ENCODE results near the gene APCDD1.
"Not testable (repeated sequence)": the region's sequence is repeated elsewhere in the genome, so short reads cannot be mapped to it uniquely, and the experiment has no call there.

Gene APCDD1

DNA sequence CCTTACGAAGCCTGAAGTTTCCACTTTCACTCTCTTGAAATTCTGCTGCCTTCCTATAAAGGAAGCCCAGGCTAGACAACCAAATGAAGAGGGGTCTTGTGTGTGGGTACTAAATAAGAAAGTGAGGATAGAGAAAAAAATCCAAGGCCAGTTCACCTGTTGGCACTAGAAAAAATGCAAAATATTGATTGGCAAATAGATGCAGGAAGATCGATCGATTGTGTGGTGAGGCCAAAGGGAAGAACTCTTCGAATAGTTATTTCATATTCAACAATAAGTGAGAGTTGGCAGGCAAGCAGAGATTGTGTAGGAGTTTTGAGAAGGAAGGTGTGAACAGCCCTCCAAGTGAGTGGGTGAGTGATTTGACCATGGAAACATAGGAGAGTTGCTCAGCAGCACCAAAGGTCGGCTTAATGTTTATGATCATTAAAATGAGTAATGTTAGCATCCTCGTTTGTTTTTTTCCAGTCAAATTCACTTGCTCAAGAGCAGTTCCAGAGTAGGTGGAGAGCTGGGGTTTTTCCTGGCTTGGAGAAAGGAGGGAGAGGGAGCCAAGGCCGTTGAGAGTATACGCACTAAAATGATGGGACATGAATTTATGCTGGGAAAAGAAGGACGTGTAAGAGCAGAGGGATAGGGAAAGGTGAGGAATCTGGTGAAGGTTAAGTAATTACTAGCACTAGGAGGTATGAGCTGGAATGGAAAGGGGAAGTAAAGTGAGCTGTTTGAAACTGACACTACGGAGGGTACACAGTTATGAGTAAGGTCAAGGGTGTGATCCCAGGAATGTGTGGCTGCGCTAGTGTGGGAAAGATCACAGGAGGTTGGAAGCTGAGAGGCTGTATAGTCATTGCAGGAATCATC is 70.3 kb downstream of the APCDD1 start:
- DNase-seq (ENCODE audit: extremely low read depth in 1 of 2, low read depth in 1 of 2): no peak

DNA sequence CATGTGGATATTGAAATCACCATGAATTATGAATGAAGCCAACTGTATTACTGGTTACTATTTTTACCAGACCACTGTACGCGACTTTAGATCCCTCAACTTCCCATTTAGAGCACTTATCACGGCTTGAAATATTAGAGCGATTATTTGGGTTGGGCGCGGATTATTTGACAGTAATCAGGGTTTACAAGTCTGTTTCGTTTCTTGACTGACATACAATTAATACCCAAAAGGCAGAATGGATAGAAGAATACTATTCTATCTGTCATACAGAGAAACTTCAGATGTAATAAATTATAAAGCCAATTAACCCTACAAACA is 70.9 kb downstream of the APCDD1 start:
- no peak for DNase-seq (ENCODE audit: extremely low read depth in 1 of 2, low read depth in 1 of 2)

DNA sequence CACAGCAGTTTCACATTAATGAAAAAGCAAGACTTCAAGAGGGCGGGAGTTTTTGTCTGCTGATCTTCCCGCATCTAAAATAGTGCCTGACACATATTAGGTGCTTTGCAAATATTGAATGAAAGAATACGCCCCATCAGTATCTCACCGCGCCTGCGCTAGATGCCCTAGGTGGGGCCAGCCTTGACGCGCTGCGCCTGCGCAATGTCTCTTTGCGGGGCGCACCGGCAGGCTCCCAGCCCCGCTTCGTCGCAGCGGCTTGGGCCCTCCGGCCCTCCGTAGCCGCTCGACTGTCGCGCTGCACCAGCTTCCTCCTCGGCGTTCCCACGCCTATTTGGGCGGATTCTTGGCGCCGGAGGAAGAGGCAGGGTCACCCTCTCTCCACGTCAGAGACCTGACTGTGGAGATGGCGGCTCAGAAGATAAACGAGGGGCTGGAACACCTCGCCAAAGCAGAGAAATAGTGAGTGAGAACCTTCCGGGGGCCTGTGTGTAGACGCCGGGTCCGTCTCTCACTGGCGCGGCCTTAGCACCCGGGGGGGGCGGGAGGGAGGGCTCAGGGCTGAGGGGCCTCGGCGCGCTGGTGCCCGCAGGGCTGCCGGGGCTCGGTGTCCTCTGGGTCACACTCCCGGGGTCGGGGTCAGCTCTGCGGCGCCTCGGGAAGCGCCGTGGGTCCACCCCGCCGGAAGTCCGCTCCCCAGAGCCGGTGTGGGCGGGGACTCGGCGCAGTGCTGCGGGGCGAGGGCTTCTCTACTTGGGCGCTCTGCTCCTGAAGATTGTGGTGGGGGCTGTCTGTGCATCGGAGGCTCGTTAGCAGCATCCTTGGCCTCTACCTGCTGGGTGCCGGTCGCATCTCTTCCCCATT is 71.5 kb downstream of the APCDD1 start, which contains the start of gene NAPG:
Gene NAPG (plus strand): TSS at position 331 of the 864 bp plus-strand sequence. CDS start 76 bp downstream, at position 407.
- peak; percentile 81 to 88 for DNase-seq (ENCODE audit: extremely low read depth in 1 of 2, low read depth in 1 of 2)

DNA sequence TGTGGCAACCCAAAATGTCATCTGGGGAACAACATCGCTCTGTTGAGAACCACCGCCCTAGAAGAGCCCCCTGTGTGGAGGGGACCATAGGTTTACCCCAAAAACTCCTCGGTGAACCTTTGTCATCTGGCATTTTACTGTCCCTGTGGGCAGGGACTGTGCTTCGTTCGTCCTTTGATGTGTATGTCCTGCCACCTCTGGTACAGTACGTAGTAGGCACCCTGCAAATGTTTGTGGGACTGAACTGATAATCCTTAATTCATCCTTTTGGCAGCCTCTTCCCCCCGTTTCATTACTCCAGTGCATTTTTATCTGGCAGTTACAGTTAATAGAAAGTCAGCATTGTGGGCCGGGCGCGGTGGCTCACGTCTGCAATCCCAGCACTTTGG is 72.1 kb downstream of the APCDD1 start:
- DNase-seq (ENCODE audit: extremely low read depth in 1 of 2, low read depth in 1 of 2): no peak

DNA sequence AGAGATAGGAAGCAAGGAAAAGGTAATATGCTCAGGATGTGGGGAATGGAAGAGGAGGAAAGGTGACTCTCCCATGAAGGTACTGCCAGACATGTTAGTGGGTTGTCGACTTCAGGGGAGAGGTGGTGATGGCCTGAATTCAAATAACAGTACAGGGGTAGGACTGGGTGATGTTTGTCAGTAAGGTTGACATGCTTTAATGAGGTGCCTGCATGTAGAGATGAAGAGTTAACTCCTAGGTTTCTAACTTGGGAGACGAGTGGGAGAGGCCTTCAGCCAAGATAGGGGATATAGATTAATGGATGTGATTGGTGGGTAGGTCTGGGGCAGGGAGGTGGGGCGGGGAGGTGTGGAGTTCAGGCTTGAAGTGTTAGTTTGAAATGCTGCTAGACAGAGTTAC is 74.0 kb downstream of the APCDD1 start:
- no peak for DNase-seq (ENCODE audit: extremely low read depth in 1 of 2, low read depth in 1 of 2)

DNA sequence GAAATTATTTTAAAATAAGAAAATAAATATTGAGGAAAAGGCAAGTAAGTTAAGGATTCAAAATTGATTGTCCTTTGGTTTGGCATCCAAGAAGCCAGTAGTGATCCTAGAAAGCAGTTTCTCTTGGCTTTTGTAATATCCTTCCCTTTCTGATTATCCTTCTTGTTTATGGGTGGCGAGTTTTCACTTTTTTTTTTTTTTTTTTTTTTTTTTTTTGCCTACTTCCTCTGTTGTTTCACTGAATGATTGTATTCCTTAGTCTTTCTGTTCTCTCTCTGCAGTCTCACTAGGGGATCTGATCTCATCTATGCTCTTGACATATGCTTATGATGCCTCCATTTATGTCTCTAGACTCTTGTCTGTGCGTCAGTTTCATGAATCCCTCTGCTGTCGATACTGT is 75.6 kb downstream of the APCDD1 start:
- no peak for DNase-seq (ENCODE audit: extremely low read depth in 1 of 2, low read depth in 1 of 2)

DNA sequence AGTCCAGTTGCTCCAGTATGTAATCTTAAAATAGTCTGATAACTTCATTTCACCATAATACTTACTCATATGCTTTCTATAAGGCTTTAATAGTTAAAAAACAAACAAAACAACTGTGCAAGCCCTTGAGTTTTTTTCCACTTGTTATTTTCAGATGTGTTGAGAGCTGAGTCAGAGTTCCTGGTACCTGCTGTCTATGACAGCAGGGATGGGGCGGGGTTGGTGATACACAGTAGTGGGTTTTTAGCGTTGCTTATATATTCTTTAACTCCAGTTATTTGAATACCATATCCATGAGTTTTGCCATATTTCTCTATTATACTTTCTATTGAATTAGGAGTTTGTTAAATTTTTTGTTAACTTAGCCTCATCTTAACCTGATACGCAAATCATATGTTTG is 76.4 kb downstream of the APCDD1 start:
- peak in 1 of 2 donors; percentile 45 for DNase-seq (ENCODE audit: extremely low read depth in 1 of 2, low read depth in 1 of 2)

DNA sequence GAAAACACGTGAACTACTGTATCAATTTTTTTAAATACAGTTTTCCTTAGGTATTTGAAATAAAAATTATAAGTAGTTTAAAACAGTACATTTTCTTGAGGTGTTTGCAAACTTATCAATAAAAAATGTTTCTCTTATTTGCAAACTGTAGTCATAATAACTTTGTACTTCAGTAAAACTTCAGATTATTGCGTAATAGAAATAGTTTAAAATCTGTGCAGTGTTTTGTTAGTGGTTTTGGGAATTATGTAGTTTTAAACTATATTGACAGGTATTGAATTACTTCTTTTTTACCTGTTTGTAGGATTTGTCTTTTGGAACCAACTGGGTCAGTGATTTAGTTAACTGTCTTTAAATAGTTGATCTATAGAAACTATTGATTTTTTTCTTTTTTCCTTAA is 78.7 kb downstream of the APCDD1 start:
- no peak for DNase-seq (ENCODE audit: extremely low read depth in 1 of 2, low read depth in 1 of 2)

DNA sequence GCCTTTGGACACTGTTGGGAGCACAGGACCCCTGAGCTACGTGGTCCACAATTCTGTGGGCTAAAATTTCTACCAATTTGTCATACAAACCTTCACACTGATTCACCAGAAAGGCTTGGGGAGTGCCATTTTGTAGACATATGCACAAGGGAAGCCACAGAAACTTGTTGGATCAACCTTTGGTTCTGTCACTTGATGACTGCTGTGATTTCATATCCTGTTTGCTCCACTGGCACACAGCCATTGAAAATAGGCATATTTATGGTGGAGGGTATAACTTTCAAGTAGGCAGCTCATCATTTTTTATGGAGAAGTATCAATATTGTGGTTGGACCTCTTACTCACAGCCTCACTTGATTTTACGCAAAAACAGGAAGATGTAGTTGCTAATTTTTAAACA is 81.8 kb downstream of the APCDD1 start:
- no peak for DNase-seq (ENCODE audit: extremely low read depth in 1 of 2, low read depth in 1 of 2)

DNA sequence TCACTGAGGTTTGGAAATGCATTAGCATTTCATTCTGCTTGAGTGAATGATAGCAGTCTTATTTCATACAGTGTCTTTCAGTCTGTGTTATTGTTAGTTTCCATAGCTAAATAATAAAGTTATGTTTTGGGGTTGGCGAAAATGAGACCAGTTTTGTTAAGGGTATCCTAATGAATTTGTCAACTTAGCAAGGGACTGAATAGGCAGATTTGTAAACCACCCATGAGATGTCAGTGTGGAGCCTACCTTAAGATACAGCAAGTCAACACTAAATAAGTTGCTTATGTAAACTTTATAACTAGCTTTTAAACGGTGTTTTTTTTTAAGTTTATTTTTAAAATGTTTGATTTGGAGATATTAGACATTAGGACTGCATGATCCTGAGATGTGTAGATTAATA is 83.3 kb downstream of the APCDD1 start:
- no peak for DNase-seq (ENCODE audit: extremely low read depth in 1 of 2, low read depth in 1 of 2)

DNA sequence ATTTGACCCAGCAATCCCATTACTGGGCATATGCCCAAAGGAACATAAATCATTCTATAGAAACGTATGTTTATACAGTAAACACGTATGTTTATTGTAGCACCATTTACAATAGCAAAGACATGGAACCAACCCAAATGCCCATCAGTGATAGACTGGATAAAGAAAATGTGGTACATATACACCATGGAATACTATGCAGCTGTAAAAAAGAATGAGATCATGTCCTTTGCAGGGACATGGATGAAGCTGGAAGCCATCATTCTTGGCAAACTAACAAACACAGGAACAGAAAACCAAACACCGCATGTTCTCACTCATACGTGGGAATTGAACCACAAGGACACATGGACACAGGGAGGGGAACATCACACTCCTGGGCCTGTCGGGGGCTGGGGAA is 84.7 kb downstream of the APCDD1 start:
- not testable (repeated sequence) for DNase-seq (ENCODE audit: extremely low read depth in 1 of 2, low read depth in 1 of 2)
